NT2/D1 (cell line): ENCODE measurements around the gene MAIP1.

Experiments used
- DNase-seq: peaks from one replicate; pipeline ENCODE4 v3.0.0-alpha.2; 2011; ENCODE audit warnings: low read depth, low spot score
- H3K27me3 ChIP-seq: 2 replicates; pipeline ENCODE4 v1.6.0; 2011; ENCODE audit warnings: mild to moderate bottlenecking; ENCODE audit not compliant: insufficient read length, insufficient read depth
- H3K36me3 ChIP-seq: 2 replicates; pipeline ENCODE4 v1.6.1; 2011; ENCODE audit warnings: mild to moderate bottlenecking, low read length, mixed read lengths; ENCODE audit not compliant: insufficient read depth, insufficient read length
- H3K4me1 ChIP-seq: 2 replicates; pipeline ENCODE4 v1.5.1; 2011; ENCODE audit not compliant: insufficient read depth, insufficient read length
- H3K4me3 ChIP-seq: 2 replicates; pipeline ENCODE4 v1.5.1; 2011; ENCODE audit warnings: low read depth; ENCODE audit not compliant: insufficient read length
- H3K9ac ChIP-seq: 2 replicates; pipeline ENCODE4 v1.6.0; 2011; ENCODE audit warnings: low read depth; ENCODE audit not compliant: insufficient read length
- H3K9me3 ChIP-seq: 2 replicates; pipeline ENCODE4 v1.5.1; 2011; ENCODE audit warnings: mild to moderate bottlenecking, low read length; ENCODE audit not compliant: insufficient read depth
- SUZ12 ChIP-seq: IDR thresholded peaks from 2 replicates; pipeline ENCODE4 v1.6.1; 2011; ENCODE audit not compliant: insufficient read length, insufficient read depth; ENCODE audit errors: extremely low read depth
- YY1 ChIP-seq: IDR thresholded peaks from 2 replicates; pipeline ENCODE4 v1.6.1; 2011; ENCODE audit not compliant: insufficient read length, insufficient read depth
- ZNF274 ChIP-seq: IDR thresholded peaks from 2 replicates; pipeline ENCODE4 v1.6.1; 2011; ENCODE audit warnings: mild to moderate bottlenecking, low read depth, low read length

MAIP1 gene

DNA sequence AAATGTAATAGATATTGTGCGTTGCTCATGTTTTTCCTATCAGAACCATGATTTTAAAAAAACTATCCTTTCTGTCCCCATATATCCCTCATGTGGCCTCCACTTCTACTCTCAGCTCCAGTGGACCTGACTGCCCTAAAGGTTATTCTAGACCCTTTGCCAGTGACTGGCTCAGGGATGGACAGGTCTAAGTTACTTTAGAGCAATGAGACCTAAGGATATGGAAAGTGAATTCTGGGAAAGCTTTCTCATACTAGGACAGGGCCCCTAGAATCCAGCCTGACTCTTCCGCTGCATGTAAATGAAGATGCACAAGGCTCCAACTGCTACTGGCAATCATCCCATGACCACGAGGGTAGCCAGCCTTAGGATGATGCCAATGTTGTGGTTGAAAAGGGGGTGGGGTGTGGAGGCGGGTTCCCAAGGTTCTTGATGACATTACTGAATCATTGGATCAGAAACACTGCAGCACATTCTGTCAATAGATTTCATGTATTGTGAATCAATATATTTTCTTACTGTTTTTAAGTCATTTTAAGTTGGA is 23.0 kb upstream of the MAIP1 start:
- no peak overlapping the region for H3K9ac ChIP-seq
- TF ChIP-seq YY1 = no peak
- TF ChIP-seq SUZ12 = no peak
- no peak for TF ChIP-seq ZNF274
- H3K36me3 ChIP-seq = peaks cover 77% of the 10 kb centered on the region

DNA sequence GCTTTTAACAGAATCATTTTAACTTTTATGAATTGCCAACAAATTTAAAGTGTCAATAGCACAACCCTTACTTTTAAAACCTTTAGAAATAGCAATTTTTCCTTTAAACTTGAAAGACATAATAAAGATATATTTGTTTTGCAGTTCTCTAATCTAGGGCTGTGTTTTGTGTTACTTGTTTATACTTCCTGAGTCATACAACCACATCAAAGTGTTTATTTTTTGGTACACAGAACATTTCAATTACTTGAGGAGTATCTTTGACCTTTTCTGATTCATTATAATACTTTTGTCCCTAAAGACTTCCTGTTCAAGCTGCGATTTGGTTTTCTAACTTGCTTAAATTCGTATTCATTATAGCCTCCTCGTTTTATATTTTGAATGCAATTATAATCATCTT is 21.9 kb upstream of the MAIP1 start:
- Histone ChIP-seq H3K9ac (no peak overlapping the region), H3K27me3 (no peaks in the 10 kb centered on the region), H3K4me3 (no peak overlapping the region), H3K4me1 (no peaks in the 10 kb centered on the region), H3K36me3 (peaks cover 82% of the 10 kb centered on the region), H3K9me3 (no peaks in the 10 kb centered on the region)
- TF ChIP-seq SUZ12 = no peak
- no peak for TF ChIP-seq ZNF274
- no peak for TF ChIP-seq YY1
- no peak for DNase-seq

More for the DNA sequence above, 23.0 kb upstream of the MAIP1 start:
- no peaks in the 10 kb centered on the region for H3K9me3 ChIP-seq
- no peaks in the 10 kb centered on the region for H3K27me3 ChIP-seq
- no peak for DNase-seq
- H3K4me1 ChIP-seq = no peaks in the 10 kb centered on the region
- no peak overlapping the region for H3K4me3 ChIP-seq

DNA sequence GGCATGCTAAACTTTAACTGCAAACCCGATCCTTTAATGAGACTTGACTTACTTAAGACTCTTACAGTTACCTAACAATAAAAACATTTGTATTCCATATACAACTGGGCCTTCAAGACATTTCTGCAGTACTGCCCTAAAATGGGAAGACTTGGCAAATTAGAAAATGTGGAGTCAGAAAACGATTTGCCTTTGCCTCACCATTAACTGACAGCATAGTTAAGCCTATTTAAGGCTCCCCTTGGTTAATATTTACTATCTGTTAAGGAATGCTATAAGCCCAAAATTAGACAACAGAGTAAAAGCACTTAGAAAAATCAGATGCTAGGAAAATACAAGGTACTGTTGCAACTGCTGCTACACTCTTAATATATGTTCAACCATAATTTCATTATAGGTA is 18.8 kb upstream of the MAIP1 start:
- Histone ChIP-seq H3K9ac (no peak overlapping the region), H3K4me1 (no peaks in the 10 kb centered on the region), H3K27me3 (no peaks in the 10 kb centered on the region), H3K36me3 (peaks cover 76% of the 10 kb centered on the region), H3K9me3 (no peaks in the 10 kb centered on the region), H3K4me3 (no peak overlapping the region)
- TF ChIP-seq YY1 (no peak), SUZ12 (no peak), ZNF274 (no peak)
- no peak for DNase-seq

DNA sequence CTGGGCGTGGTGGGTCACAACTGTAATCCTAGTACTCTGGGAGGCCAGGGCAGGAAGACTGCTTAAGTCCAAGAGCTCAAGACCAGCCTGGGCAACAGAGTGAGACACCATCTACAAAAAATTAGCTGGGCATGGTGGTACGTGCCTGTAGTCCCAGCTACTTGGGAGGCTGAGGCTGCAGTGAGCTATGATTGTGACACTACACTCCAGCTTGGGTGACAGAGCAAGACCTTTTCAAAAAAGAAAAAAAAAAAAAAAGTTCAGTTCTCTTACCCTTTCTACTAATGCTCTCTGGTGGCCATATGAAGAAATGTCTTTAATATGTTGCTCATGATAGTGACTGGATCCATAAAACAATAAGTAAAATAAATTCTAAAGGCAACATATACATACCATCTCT is 15.0 kb upstream of the MAIP1 start:
- no peak overlapping the region for H3K9ac ChIP-seq
- H3K36me3 ChIP-seq = peaks cover 65% of the 10 kb centered on the region
- H3K4me3 ChIP-seq = no peak overlapping the region
- no peaks in the 10 kb centered on the region for H3K27me3 ChIP-seq
- TF ChIP-seq ZNF274 = no peak
- TF ChIP-seq YY1 = no peak
- TF ChIP-seq SUZ12 = no peak
- no peak for DNase-seq
- H3K4me1 ChIP-seq = no peaks in the 10 kb centered on the region
- no peaks in the 10 kb centered on the region for H3K9me3 ChIP-seq

DNA sequence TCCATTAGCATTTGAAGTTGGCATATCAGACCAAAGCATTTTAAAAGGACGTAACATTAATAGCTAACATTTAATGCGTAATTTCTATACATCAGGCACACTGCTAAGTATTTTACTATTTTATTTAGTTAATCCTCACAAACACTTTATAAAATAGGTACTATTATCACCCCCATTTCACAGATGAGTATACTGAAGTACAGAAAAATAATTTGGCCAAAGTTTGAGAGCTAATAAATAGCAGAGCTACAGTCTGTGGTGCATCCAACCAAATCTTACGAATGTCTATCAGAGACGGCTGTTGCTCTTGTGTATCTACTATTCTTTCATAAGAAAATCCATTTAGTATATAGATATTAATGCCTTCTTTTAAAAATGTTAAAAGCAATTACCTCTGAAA is 12.0 kb upstream of the MAIP1 start:
- Histone ChIP-seq H3K9ac (no peak overlapping the region), H3K4me3 (no peak overlapping the region), H3K9me3 (no peaks in the 10 kb centered on the region), H3K4me1 (no peaks in the 10 kb centered on the region), H3K27me3 (no peaks in the 10 kb centered on the region), H3K36me3 (peaks cover 74% of the 10 kb centered on the region)
- no peak for DNase-seq
- no peak for TF ChIP-seq ZNF274
- TF ChIP-seq SUZ12 = no peak
- TF ChIP-seq YY1 = no peak

DNA sequence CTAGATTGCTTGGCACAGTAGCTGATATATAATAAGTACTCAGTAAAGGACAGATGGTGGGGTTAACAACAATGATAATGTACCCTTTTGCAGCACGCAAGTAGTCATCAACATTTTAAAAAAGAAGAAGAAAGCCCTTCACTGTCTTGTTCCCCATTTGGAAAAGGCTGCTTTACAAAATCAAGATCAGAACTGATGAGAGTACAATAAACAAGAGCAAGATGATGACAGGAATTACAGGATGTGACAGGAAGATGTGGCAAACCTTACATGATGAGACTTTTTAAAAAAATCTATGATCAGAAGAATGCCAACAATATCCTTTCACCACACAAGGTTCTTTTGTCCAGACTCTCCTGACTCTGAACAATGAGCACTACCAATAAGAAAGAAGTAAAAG is 9.2 kb upstream of the MAIP1 start:
- TF ChIP-seq ZNF274 (no peak), SUZ12 (no peak), YY1 (no peak)
- Histone ChIP-seq H3K4me3 (no peak overlapping the region), H3K4me1 (no peaks in the 10 kb centered on the region), H3K36me3 (peaks cover 71% of the 10 kb centered on the region), H3K9me3 (no peaks in the 10 kb centered on the region), H3K27me3 (no peaks in the 10 kb centered on the region), H3K9ac (no peak overlapping the region)
- no peak for DNase-seq

DNA sequence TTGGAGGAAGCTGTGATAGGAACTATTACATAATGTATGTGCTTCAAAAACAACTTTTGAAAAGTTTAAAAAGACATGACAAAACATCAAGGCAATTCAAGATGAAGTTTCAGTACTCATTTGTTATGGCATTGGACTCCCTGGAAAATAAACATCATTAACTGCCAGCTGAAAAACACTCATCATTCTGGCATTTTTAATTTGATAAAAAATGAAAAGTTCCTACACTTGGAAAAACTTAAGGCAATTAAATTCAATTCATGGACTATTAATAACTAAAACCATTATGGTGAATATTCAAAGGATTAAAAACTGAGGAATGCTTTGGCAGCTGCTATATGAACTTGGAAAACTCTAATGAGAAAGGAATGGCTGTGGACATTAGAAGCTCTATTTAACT is 8.5 kb upstream of the MAIP1 start:
- Histone ChIP-seq H3K36me3 (peaks cover 71% of the 10 kb centered on the region), H3K4me1 (no peaks in the 10 kb centered on the region), H3K9ac (no peak overlapping the region), H3K4me3 (no peak overlapping the region), H3K27me3 (no peaks in the 10 kb centered on the region), H3K9me3 (no peaks in the 10 kb centered on the region)
- DNase-seq = no peak
- TF ChIP-seq YY1 (no peak), ZNF274 (no peak), SUZ12 (no peak)

DNA sequence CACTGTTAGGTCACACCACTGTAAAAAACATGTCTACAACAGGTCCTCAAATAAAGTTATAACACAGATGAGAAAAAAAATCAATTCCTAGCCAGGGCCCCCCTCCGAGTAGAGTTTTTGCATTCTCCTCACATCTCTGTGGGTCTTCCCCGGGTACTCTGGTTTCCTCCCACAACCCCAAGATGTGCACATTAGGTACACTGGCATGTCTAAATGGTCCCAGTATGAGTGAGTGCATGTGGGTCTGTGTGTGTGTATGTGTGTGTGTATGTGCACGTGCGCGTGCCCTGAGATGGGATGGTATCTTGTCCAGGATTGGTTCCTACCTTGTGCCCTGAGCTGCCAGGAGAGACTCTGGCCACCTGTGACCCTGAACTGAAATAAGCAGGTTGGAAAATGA is 5.0 kb upstream of the MAIP1 start:
- Histone ChIP-seq H3K36me3 (peaks cover 53% of the 10 kb centered on the region), H3K9ac (no peak overlapping the region), H3K9me3 (no peaks in the 10 kb centered on the region), H3K4me3 (no peak overlapping the region), H3K27me3 (no peaks in the 10 kb centered on the region), H3K4me1 (peaks cover 2% of the 10 kb centered on the region)
- TF ChIP-seq ZNF274 (no peak), YY1 (no peak), SUZ12 (no peak)
- DNase-seq = no peak
